NCI-H526 (cell line): Measurements from ENCODE around the gene IDE.
"Not testable (repeated sequence)": the region's sequence is repeated elsewhere in the genome, so short reads cannot be mapped to it uniquely, and the experiment has no call there.

ENCODE experiments used
- DNase-seq, 2 experiments: peaks; one replicate each; lab custom pipeline; 2025; lab: John Stamatoyannopoulos, UW

IDE gene

DNA sequence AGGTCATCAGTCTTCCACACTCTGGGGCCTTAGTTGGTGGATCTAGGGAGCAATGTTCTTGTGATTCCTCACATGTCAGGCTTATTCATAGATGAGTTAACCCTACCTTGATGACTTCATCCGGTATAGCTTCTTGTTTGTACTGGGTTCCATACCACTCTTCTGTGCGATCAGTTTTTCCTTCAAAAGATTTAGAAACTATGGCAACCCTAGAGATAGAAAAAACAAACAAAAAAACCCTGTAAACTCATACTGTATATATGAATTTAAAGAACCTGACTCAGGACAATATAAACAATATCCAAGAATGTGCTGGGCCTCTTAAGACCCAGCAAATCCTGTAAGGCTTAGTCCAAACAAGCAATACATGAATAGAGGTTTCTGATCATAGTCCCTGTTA lies 83.5 kb downstream of the IDE start:
- no peak for DNase-seq

DNA sequence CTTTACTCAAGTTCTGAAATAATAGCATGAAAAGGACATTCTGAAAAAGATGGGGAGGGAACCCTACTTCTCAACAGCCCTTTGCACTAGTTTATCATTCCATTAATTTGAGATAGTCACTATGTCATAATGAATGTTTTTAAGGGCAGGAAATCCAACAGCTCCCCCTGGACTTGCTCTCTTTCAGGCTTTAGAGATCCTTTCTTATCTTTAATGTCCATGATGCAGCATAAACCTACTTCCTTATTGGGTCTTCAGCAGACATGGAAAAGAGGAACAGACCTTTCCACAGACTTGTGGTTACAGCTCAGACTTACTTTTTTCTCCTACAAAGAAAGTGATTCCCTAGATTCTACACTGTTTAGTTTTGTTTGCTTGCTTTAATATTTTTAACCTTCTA lies 87.3 kb downstream of the IDE start:
- no peak for DNase-seq

GRCh38 chr10:92483539-92483938 lies 90.4 kb downstream of the IDE start:
- no peak for DNase-seq

DNA sequence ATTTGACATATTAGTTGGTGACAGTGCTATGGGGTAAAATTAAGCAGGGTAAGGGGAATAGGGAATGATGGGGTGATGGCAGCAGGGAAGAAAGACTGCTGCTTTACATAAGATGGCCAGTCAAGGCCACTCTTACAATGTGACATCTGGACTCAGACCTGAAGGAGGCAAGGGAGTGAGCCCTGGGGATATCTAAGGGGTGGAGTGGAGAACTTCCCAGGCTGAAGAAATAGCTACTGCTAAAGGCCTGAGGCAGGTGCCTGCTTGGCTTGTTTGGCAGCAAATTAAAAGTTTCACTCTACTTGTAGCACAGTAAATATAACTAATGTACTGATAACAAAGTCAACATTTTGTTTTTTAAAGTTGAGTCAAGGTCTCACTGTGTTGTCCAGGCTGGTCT lies 93.5 kb downstream of the IDE start:
- no peak for DNase-seq

GRCh38 chr10:92479547-92479946 lies 94.3 kb downstream of the IDE start:
- no peak for DNase-seq

GRCh38 chr10:92478536-92478935 lies 95.4 kb downstream of the IDE start:
- DNase-seq = no peak

DNA sequence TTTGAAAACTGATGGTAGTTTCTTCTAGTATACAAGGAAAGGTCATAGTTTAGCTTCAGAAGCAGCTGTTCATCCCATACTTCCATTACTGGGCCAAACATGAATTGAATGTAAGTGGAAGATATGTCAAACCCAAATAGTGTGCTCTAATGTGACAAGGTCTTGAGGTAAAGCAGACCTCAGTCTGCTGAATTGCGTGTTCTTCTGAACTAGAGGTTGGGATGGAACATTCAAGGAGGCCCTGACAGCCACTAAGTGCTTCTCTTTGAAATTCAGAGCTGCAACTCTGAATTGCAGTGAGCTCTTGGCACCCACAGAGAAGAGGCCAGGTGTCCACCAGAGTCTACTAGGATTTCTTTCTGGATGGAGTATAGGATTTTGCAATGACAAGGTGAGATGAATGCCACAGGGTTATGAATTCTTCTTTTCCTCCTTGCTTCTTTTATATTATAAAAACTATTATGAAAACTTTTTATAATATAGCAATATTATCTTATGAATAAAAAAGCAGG lies 98.5 kb downstream of the IDE start:
- no peak for DNase-seq

DNA sequence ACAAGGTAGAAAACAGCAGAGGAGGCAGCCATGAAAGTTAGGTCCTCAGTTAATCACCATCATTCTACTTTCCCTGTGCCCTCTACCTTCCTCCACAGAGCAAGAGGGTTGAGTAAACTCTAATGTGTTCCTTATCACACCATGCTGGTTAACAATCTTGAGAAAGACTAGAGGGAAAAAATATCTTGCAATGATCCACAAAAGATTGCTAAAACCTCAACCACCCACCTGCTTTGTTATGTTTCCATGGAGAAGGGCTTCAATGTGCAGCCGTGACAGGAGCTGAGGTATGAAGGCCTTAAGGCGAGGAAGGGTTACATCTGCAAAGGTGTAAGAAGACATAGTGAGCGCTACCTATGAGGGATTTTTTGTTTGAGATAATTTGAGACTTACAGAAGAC lies 103.9 kb downstream of the IDE start:
- no peak for DNase-seq

DNA sequence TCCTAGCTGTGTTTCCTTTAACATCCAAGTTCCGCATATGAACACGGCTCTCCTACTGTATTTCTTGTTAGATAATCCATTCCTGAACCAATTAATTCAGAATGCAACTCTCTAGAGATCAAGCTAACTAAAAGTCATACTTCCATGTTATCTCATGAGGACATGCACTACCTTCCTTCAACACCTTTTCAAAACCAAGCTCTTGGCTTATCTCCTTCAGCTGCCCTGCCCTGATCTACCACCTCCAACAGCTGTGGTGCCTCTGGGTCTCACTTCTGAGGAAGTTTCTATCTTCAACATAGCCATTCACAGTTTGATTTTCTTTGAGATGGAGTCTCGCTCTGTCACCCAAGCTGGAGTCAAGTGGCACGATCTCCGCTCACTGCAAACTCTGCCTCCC lies 109.5 kb downstream of the IDE start:
- DNase-seq = no peak

DNA sequence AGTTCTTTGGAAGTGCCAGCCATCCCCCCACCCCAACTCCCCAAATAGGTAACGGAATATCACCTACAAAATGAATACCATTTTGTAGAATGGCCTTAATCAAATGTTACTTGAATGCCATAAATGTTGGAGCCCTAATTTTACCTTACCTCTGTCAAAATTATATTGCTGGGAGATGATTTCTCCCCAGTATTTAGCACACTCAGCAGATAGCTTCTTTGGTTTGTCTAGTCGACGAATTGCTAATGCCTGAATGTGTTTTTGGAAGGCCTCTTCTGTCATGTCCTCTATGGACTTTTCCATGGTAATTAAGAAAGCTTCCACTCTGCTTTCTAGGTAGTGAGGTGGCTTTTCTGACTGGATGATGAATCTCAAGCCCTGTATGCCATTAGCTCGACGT lies 110.3 kb downstream of the IDE start:
- no peak for DNase-seq

DNA sequence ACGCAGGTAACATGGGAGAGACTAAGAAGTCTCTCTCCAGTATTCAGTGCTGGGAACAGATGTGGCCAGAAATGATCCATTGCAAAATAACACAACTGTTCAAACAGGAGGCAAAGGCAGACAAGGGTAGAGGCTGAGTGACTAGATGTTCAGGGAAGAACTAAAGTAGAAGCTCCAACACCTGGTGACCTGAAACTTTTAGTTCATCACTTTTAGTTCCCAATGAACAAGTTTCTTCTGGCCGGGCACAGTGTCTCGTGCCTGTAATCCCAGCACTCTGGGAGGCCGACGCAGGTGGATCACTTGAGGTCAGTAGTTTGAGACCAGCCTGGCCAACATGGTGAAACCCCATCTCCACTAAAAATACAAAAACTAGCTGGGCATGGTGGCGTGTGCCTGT lies 118.9 kb downstream of the IDE start:
- not testable (repeated sequence) for DNase-seq

- DNase-seq = no peak
Observed at GRCh38 chr10:92452313-92452712, 121.6 kb downstream of the IDE start.

- no peak for DNase-seq
Observed at GRCh38 chr10:92451431-92451830, 122.5 kb downstream of the IDE start.

- no peak for DNase-seq
Observed at GRCh38 chr10:92450896-92451295, 123.0 kb downstream of the IDE start.

GRCh38 chr10:92440578-92440977 lies 133.3 kb downstream of the IDE start:
- DNase-seq = no peak

- no peak for DNase-seq
Observed at GRCh38 chr10:92438220-92438619, 135.7 kb downstream of the IDE start.

- DNase-seq = no peak
Observed at GRCh38 chr10:92436611-92437010, 137.3 kb downstream of the IDE start.

- not testable (repeated sequence) for DNase-seq
Observed at GRCh38 chr10:92436065-92436464, 137.8 kb downstream of the IDE start.

GRCh38 chr10:92434385-92434784 lies 139.5 kb downstream of the IDE start:
- DNase-seq = no peak

GRCh38 chr10:92432596-92432995 lies 141.3 kb downstream of the IDE start:
- no peak for DNase-seq

- DNase-seq = no peak
Observed at GRCh38 chr10:92430103-92430502, 143.8 kb downstream of the IDE start.

DNA sequence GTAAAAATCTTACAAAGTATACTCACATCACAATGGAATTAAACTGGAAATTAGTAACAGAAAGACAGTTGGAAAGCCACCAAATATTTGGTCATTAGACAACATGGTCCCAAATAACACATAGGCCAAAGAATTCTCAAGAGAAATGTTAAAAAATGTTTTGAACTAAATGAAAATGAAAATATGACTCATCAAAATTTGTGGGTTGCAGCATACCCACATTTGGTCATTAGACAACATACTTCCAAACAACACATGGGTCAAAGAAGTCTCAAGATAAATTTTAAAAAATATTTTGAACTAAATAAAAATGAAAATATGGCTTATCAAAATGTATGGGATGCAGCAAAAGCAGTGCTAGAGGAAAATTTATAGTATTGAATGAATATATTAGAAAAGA lies 152.3 kb downstream of the IDE start:
- no peak for DNase-seq

DNA sequence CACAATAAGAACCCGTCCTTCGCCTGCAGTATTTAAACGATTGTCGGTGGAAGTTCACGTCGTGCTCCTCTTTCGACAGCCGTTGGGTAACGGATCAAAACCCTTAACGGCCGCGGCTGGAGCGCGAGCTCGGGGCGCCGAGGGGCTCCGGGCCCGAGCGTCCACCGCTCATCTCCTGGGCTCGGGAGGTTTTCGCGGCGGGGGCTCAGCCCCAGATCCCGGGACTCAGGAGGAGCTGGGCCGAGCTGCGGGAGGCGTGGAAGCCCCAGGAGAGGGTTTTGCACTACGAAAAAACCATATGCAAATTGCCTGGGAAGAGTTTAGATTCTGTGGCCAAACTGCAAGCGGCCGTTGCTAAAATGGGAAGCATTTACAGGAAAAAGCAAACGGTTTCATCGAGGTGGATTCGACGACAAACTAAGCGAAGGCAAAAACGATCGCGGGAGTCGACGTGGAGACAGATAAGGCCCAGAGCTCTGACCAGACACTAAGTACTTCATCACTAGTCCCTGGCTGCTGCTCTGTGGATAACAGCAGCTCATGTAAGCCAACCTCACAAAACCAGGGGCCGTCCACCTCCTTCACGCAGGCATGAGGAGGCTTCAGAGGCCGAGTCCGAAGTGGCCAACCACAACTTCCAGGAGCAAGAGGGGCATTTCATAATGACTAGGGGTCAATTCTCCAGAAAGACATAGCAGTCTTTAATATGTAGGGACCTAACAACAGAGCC lies 153.2 kb downstream of the IDE start:
- no peak for DNase-seq
